Measurements from ENCODE around the gene TNS3.
A peak's percentile ranks its signal among the peaks of the same experiment; 100 is the strongest.
"Not testable (repeated sequence)": the region's sequence is repeated elsewhere in the genome, so short reads cannot be mapped to it uniquely, and the experiment has no call there.

Gene TNS3

GRCh38 chr7:47602272-47603004, 20.5 kb upstream of the TNS3 start:
- no peak for DNase-seq

- no peak for DNase-seq
These were observed 20.0 kb upstream of the TNS3 start for GRCh38 chr7:47601881-47602249.

DNA sequence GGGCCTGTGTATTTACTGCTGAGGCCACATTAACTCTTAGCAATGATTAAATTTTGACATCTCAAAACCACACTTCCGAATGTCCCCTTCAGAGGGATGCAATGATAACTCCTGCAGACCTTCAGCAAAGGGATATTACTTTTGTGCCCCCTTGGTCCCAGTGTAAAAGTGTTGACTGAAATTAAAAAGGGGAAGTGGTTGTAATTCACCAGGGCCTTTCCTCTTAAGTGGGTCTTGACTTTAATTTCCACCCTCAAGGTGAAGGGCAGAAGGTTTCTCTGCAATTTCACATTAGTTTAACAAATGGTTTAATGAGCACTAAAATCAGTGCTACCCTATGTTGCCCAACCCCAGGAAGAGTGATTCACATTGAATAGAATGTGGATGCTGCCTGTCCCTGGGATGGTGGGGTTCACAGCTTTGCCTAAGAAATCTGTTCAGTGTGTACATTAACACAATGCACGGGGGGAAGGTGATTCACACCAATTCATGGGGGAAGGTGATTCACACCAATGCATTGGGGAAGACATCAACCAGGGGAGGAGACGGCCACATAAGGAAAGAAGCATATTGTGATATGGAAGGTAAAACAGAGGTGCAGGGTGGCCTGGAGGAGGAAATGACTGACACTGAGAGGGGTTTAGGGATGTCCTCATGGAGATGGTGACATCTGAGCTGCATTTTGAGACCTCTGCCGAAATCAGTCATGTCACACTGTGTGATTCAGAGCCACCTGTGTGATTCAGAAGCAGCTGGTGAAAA, 19.4 kb upstream of the TNS3 start:
- DNase-seq = peak; percentile 70

- peak; percentile 80 for DNase-seq
These were observed 18.5 kb upstream of the TNS3 start for GRCh38 chr7:47600199-47601118.

- DNase-seq = no peak
These were observed 15.5 kb upstream of the TNS3 start for GRCh38 chr7:47597379-47597778.

DNA sequence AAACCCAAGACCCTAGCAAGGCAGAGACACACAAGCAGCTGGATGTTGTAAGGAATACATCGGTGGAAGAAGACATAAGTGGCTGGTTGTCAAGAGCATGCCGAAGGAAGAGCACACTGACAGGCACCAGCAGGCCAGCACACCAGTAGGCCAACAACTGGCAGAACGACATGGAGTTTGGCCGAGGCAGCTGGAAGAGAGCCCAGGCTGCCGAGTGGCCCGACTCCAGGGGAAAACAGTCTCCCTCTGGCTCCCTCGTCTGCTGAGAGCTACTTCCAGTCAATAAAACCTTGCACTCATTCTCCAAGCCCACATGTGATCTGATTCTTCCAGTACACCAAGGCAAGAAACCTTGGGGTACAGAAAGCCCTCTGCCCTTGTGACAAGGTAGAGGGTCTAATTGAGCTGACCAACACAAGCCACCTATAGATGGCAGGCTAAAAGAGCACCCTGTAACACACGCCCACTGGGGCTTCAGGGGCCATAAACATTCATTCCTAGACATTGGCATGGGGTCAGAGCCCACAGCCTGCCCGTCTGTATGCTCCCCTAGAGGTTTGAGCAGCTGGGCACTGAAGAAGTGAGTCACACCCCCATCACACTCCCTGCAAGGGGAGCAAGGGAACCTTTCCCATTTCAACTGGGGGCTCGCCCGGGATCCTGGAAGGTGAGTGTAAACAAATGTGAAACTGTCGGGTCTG, 14.7 kb upstream of the TNS3 start:
- DNase-seq = no peak

DNA sequence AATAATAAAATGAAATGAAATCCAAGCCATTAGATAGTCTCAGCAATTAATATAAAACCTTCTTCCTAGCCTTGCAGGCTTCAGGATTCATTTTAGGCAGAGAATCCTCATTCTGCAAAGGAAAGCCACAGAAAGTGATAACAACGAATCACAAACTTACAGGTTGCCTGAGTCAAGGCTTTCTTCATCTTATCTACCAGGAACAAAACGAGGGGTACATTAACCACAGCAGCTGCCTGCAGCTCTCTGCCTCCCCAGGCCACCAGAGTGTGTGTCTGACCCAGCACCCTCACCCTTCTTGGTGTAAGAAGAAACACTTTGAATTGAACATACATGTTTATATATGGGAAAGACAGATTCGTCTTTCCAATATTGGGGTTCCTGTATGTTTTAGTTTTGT, 12.5 kb upstream of the TNS3 start:
- no peak for DNase-seq

- DNase-seq = no peak
These were observed 10.0 kb upstream of the TNS3 start for GRCh38 chr7:47591655-47592572.

GRCh38 chr7:47591089-47591654, 9.3 kb upstream of the TNS3 start:
- DNase-seq = no peak

- not testable (repeated sequence) for DNase-seq
These were observed 8.3 kb upstream of the TNS3 start for GRCh38 chr7:47590215-47590614.

GRCh38 chr7:47588704-47589225, 6.9 kb upstream of the TNS3 start:
- no peak for DNase-seq

DNA sequence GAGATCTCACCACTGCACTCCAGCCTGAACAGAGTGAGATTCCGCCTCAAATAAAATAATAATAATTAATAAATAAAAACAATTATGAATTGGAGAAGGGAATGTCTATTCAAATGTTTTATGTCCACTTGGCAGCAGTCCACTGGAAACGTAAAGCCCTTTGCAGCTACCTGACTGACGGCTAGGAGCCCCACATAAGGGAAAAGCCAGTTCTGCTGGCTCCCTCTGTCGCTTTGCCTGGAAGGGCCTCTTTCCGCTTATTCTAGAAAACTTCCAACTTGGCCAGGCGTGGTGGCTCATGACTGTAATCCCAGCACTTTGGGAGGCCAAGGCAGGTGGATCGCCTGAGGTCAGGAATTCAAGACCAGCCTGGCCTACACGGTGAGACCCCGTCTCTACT, 6.1 kb upstream of the TNS3 start:
- DNase-seq = no peak

DNA sequence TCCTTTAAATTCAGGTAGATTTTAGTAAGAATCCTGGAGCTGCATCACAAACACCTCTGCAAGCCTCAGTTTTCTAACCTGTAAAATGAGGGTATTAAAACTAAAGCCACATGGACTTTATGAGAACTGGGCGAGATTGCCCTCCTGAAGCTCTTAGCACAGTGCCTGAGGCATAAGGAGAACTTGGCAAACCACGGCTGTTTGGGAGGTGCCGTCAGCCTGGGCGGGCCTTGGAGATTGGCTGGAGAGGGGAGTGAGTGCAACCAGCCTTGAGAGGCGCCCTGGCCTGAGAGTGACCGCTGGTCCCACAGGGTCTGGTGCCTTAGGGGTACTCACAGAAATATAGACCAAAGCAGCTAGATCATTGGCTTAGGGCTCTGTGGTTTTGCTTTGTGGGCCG, 5.4 kb upstream of the TNS3 start:
- DNase-seq = no peak

GRCh38 chr7:47586925-47587324, 5.0 kb upstream of the TNS3 start:
- DNase-seq = no peak

GRCh38 chr7:47586161-47586670, 4.3 kb upstream of the TNS3 start:
- DNase-seq = not testable (repeated sequence)

- DNase-seq = no peak
These were observed 2.6 kb upstream of the TNS3 start for GRCh38 chr7:47584536-47584895.

DNA sequence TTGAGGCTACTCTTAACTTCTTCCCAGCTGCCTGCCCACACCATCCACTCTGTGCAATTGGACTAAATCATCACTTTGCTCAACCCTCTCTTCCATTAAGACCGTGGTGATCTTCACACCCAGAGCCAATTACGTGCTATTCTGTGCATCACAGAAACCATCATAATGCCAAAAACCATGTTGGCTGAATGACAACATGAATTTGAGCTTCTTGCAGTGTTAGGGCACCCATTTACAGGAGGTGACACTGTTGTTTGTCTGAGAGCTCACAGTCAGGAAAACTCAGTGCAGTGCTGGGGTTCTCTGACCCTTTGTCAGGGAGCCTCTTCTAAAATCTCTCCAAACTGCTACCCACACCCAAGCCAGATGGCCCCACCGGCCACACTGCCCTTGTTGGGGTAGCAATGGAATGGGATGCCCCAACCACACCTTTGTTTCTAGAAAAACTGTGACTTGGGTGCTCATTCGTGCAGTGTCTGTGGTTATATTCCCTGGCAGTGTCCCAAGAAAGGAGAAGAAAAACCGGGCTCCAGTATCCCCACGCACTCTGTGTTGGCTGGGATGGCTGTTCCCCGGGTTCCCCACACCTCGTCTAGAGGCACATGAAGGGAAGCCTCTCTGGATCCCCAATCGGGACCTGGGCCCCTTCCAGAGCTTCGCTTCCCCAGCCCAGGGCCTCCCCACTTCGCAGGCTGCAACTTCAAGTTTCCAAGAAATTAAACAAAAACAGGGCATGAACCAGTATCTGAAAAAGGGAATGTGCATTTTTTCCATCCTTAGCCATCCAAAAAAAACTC, 2.0 kb upstream of the TNS3 start:
- DNase-seq = no peak

DNA sequence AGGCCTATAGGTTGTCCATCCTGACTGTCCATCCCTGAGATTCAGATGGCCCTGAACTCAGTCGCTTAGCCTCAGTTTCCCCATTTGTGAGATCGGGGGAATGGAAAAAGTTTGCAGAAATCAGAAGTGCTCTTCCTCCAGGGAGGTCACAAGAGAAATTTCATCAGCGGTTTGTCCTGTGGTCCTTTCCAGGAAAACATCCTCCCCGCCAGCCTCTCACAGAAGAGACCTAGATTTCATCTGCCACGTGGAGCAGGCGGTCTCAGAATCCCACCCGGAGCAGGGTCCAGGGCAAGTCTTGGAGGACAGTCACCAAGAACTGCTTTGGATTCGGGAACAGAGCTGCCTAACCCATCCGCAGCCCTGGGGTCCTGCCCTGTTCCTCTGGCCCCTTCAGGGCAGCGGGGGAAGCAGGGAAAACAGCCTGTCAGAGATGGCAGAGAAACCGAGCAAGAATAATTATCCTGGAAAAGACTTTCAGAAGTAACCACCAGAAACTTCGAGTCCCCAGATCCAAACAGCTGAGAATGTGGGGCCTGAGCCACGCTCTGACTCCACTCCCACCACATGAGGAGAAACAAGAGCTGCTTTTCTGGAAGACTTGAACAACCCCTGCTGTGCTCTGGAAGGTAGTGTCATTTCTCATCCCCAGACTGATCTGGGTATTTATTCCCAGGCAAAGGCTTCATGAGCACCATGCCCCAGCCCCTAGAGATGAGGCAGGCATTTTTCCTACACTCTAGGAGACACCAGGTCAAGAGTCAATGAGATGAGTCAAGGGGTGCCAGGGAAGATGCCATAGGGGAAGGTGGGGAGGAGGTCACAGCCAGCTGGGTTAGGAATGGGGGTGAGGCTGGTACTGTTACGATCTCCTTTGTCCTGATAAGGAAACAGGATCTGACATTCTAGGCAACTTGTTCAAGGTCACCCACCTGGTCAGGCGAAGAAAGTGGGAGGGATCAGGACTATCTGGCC, 1.1 kb upstream of the TNS3 start:
- DNase-seq = no peak

- DNase-seq = no peak
These were observed 490 bp downstream of the TNS3 start for GRCh38 chr7:47581438-47581803.
